HPDE6-E6E7 (cell line): ENCODE results near the gene TMEM267.
"Not testable (repeated sequence)": the region's sequence is repeated elsewhere in the genome, so short reads cannot be mapped to it uniquely, and the experiment has no call there.

Experiments
- DNase-seq: peaks from one replicate; pipeline ENCODE4 v3.0.0; 2011; ENCODE audit warnings: missing footprints; ENCODE audit errors: extremely low spot score

The TMEM267 gene

GRCh38 chr5:43483298-43484105 is at the start of gene TMEM267:
TSS of gene TMEM267 (minus strand) at chr5:43483865. CDS start at chr5:43453969, 29,896 bp downstream.
- peak; percentile 87 for DNase-seq

- no peak for DNase-seq
Observed at GRCh38 chr5:43530648-43531047, 47.0 kb upstream of the TMEM267 start.

- DNase-seq: no peak
Observed at GRCh38 chr5:43523662-43524072, 40.0 kb upstream of the TMEM267 start.

GRCh38 chr5:43520615-43521014 is 37.0 kb upstream of the TMEM267 start:
- no peak for DNase-seq

- DNase-seq: no peak
Observed at GRCh38 chr5:43515678-43516048, 32.0 kb upstream of the TMEM267 start.

- DNase-seq: peak; percentile 99
Observed at GRCh38 chr5:43514816-43515677, 31.4 kb upstream of the TMEM267 start, which contains the start of gene C5orf34. TSS of gene C5orf34 (minus strand) at chr5:43515148. CDS start at chr5:43509339, 5,809 bp downstream.

- peak; percentile 35 for DNase-seq
Observed at GRCh38 chr5:43514471-43514815, 30.8 kb upstream of the TMEM267 start.

GRCh38 chr5:43514025-43514424 is 30.4 kb upstream of the TMEM267 start:
- no peak for DNase-seq

- not testable (repeated sequence) for DNase-seq
Observed at GRCh38 chr5:43511062-43511461, 27.4 kb upstream of the TMEM267 start.

- DNase-seq: no peak
Observed at GRCh38 chr5:43498581-43498980, 14.9 kb upstream of the TMEM267 start.

GRCh38 chr5:43497311-43498104 is 13.8 kb upstream of the TMEM267 start:
- no peak for DNase-seq

- DNase-seq: no peak
Observed at GRCh38 chr5:43491326-43491725, 7.7 kb upstream of the TMEM267 start.

GRCh38 chr5:43486353-43486752 is 2.7 kb upstream of the TMEM267 start:
- DNase-seq: no peak

GRCh38 chr5:43485406-43485805 is 1.7 kb upstream of the TMEM267 start:
- no peak for DNase-seq

- DNase-seq: peak; percentile 71
Observed at GRCh38 chr5:43484106-43484849, 613 bp upstream of the TMEM267 start.

GRCh38 chr5:43482490-43483297 is 971 bp downstream of the TMEM267 start:
- DNase-seq: no peak

- DNase-seq: no peak
Observed at GRCh38 chr5:43469671-43470391, 13.8 kb downstream of the TMEM267 start.

GRCh38 chr5:43467100-43467499 is 16.6 kb downstream of the TMEM267 start:
- no peak for DNase-seq

GRCh38 chr5:43465455-43465854 is 18.2 kb downstream of the TMEM267 start:
- DNase-seq: not testable (repeated sequence)

- DNase-seq: no peak
Observed at GRCh38 chr5:43461066-43461465, 22.6 kb downstream of the TMEM267 start.
